OCI-LY7 (cell line): Measurements from ENCODE around the gene LMNTD2.

Experiments
- EZH2phosphoT487 ChIP-seq: fragments of 200-600 bp; sonication (generic); IDR thresholded peaks from 2 replicates; pipeline ENCODE4 v1.6.1; 2018; ENCODE audit warnings: low read depth, borderline replicate concordance, mild to moderate bottlenecking, mixed run types, antibody characterized with exemption, low read length, moderate library complexity, mixed read lengths
- TF ChIP-seq, protein P1 (sequence below): fragments of 200-600 bp; sonication (generic); conservative IDR thresholded peaks from 2 replicates; pipeline ENCODE4 v1.5.1; 2014; ENCODE audit warnings: mild to moderate bottlenecking, antibody characterized with exemption, low read length, moderate library complexity, mixed read lengths

DNA sequence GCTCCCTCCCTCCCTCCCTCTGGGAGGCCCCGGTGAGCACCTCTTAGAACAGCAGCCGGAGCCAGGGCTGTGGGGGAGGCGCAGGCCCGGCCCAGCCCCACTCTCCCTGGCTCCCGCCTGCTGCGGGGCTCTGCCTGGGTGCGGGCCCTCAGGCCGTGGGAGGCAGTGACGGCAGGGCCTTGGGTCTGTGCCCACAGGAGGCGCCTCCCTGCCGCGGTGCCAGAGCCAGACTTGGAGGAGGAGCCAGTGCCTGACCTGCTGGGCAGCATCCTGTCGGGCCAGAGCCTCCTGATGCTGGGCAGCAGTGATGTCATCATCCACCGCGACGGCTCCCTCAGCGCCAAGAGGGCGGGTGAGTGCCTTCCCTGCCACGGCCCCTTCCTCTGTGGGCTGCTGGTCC lies 45.7 kb upstream of the LMNTD2 start:
- TF ChIP-seq, protein P1, sequence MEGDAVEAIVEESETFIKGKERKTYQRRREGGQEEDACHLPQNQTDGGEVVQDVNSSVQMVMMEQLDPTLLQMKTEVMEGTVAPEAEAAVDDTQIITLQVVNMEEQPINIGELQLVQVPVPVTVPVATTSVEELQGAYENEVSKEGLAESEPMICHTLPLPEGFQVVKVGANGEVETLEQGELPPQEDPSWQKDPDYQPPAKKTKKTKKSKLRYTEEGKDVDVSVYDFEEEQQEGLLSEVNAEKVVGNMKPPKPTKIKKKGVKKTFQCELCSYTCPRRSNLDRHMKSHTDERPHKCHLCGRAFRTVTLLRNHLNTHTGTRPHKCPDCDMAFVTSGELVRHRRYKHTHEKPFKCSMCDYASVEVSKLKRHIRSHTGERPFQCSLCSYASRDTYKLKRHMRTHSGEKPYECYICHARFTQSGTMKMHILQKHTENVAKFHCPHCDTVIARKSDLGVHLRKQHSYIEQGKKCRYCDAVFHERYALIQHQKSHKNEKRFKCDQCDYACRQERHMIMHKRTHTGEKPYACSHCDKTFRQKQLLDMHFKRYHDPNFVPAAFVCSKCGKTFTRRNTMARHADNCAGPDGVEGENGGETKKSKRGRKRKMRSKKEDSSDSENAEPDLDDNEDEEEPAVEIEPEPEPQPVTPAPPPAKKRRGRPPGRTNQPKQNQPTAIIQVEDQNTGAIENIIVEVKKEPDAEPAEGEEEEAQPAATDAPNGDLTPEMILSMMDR: no peak
- TF ChIP-seq EZH2phosphoT487: no peak
